Omental fat pad (tissue), 4 donors: ENCODE measurements around the gene INO80E. TPM values are rescaled to one million over a fixed set of nuclear protein-coding genes. Genes with fewer than 3 reads are reported as not detected.
A peak's percentile ranks its signal among the peaks of the same experiment; 100 is the strongest.

ENCODE experiments used
- ATAC-seq: fragments of 150-250 bp; one replicate; pipeline ENCODE4 v1.9.1; 2016; ENCODE audit warnings: mild to moderate bottlenecking, moderate library complexity; ENCODE audit not compliant: low FRiP score
- DNase-seq: peaks from one replicate; pipeline ENCODE4 v3.0.0-alpha.2; 2019; ENCODE audit warnings: low spot score
- total RNA-seq, 4 donors: library from RNA; depleted of rRNA; stranded (reverse); fragments of >200 nt; gene quantifications; one replicate each; pipeline ENCODE4 v1.1.0, GENCODE V29; 2016
- TF ChIP-seq, protein P1 (sequence below), 3 donors: fragments of 450-650 bp; IDR thresholded peaks; one replicate each; pipeline ENCODE4 v1.5.1; 2016 to 2017; ENCODE audit warnings: antibody characterized with exemption in 3 of 3, mild to moderate bottlenecking in 3 of 3, moderate library complexity in 2 of 3

The INO80E gene
- total RNA-seq, 4 donors from 2014 or later, result 22.8 to 113 (median 31.1) TPM

DNA sequence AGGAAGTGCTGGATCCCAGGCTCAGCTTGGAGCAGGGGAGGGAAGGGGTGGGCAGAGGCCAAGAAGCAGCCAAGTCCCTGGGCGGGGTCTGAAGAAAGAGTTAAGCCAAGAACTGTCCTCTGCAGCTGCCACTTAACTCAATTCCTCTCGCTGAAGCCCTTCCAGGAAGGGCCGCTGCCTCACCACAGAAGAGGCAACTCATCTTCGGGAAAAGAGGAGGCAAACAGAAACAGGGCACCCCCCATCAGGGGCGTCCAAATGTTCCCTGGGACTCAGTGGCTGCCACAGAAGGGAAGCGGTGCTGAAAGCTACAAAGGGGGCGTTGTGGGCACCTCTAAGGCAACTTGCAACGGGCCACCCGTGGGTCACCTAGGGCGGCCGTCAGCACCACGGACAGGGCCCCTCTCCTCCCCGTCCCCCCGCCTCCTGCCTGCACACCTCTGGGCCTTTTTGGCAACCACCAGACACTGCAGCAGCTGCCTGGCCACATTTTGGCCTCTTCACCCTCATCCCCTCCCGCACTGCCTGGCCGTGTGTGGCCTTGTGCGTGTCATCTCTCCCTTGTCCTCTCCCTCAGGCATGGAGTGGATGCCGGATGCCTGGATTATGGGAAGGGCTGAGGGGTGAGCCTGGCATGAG lies 32.5 kb downstream of the INO80E start:
- DNase-seq, result no peak
- ATAC-seq, result no peak
- TF ChIP-seq, protein P1, sequence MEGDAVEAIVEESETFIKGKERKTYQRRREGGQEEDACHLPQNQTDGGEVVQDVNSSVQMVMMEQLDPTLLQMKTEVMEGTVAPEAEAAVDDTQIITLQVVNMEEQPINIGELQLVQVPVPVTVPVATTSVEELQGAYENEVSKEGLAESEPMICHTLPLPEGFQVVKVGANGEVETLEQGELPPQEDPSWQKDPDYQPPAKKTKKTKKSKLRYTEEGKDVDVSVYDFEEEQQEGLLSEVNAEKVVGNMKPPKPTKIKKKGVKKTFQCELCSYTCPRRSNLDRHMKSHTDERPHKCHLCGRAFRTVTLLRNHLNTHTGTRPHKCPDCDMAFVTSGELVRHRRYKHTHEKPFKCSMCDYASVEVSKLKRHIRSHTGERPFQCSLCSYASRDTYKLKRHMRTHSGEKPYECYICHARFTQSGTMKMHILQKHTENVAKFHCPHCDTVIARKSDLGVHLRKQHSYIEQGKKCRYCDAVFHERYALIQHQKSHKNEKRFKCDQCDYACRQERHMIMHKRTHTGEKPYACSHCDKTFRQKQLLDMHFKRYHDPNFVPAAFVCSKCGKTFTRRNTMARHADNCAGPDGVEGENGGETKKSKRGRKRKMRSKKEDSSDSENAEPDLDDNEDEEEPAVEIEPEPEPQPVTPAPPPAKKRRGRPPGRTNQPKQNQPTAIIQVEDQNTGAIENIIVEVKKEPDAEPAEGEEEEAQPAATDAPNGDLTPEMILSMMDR (IDR thresholded peaks at IDR 0.05), result no peak

DNA sequence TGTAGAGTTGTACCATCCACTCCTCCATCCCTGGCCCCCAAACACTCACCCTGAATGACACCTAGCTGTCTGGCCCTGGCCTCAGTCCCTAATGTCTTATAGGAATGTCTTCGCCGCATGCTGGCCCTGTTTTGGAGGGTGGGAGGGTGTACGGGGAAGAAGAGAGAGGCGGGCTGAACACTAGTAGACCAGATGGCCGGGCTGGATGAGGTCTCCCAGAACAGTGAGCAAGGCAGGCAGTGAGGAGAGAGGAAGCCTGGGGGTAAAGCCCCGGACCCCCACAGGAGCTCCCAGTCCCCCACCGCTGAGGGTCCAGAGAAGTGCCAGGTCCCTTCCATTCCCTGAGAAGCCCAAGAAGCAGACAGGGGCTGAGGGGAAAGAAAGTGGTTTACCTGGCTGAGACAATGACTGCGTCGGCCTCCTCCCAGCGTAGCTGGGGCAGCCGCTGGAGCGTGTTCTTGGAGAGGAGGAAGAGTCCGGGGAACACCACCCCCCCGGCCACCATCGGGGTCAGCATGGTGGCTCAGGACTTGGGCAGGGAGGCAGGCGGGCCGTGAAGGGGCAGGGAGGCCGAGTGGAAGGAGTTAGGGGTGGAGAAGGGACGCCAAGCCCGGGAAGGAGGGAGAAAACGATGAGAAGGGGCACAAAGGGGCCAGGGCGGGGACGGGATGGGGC lies 34.1 kb downstream of the INO80E start:
- ATAC-seq (no peak), DNase-seq (no peak)
- TF ChIP-seq, protein P1 (IDR thresholded peaks at IDR 0.05), result no peak

DNA sequence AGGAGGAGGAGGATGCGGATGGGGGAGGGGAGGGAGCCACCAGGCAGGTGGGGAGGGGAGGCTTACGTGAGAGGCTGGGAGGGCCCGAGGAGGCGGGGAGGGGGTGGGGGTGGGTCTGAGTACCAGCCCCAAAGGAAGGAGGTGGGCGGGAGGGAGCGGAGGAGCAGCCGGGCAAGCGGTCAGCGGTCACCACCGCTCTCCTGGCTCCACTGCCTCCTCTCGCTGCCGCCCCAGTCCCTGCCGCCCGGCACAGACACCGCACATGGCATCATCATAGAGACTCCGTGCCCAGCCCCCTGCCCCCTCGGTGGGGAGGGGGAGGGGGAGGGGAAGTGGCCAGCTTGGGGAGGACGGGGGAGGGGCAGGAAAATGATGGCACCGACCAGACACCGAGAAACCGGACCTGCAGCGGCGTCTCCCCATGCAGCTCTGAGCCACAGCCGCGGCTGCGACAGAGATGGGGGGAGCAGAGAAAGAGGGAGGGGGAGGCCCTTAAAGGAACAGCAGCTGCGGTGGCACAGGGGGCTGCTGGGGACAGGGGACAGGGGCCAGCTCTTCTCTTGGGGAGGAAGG lies 34.9 kb downstream of the INO80E start, which contains the start of gene TLCD3B:
Gene TLCD3B, minus strand, starts transcription at position 431 of the 573 bp plus-strand sequence. CDS start 744 bp downstream, outside the sequence.
- TF ChIP-seq, protein P1 (IDR thresholded peaks at IDR 0.05), result no peak
- DNase-seq (no peak), ATAC-seq (no peak)

DNA sequence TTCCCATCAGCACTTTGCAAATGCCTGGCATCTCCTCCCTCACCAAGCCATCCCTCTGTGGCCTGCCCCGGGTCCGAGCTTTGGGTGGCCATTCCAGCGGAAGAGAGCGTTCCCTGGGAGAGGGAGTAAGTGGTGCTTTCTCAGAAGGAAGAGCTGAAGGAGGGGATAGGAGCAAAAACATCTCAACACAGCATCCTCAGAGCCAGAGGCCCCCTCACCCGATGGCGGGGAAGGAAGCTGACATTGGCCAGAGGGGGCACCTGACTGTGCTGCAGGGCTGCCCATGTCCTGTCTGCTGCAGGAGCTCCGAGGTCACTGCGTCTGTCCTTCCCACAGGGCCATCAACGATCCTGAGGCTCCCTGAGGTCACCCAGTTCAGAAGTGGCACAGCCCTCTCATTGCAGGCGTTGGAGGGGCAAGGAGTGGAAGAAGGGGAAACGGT lies 35.5 kb downstream of the INO80E start:
- TF ChIP-seq, protein P1 (IDR thresholded peaks at IDR 0.05), result no peak
- DNase-seq (no peak), ATAC-seq (no peak)

DNA sequence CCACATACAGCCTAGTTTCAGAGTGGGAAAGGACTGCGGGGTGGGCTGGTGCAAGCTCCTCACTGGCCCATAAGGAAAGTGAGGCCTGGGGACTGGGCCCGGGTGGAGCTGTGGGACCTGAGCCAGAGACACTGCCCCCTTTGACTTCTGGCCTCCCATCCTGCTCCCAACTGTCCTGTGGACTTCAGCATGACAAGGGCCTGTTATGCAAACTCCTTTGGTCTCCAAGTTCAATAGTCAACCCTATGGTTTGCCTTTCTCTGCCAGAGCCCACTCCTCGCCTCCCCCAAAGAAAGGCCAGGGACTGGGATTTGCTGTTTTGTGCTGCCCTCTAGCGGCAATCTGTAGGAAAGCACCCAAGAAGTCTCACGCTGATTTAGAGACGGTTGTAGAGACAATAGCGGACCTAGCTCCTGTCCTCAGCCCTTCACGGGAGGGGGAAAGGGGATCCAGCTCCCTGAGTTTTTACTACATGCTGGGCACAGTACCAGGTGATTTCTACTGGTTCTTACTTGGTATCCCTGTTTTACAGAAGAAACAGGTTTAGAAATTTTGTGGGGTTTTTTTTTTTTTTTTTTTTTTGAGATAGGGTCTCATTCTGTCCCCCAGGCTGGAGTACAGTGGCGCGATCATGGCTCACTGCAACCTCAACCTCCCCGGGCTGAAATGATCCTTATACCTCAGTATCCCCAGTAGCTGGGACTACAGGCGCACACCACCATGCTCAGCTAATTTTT lies 36.2 kb downstream of the INO80E start:
- DNase-seq (no peak), ATAC-seq (no peak)
- TF ChIP-seq, protein P1 (IDR thresholded peaks at IDR 0.05), result peak in 2 of 3 donors; percentile 13 to 32

DNA sequence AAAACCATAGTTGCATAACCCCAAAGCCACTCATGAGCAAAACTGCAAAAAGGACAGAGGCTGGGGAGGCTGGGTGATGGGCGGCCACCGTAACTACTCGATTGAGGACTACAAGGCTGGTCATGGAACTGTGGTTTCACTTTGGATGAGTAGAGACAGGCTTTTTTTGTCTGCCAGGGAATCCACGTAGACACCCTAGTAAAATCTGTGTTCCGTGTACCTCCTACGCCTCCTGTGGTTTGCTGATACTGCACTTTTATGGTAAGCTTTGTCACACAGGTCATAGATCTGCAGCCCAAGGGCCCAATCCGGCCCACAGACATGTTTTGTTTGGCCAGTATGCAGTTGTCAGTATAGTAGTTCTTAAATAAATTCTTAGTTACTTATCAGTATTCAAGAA lies 37.2 kb downstream of the INO80E start:
- no peak for DNase-seq
- no peak for ATAC-seq
- TF ChIP-seq, protein P1 (IDR thresholded peaks at IDR 0.05), result no peak
